GM19240 (cell line): ENCODE measurements around the gene LACRT.
A peak's percentile ranks its signal among the peaks of the same experiment; 100 is the strongest.
"Not testable (repeated sequence)": the region's sequence is repeated elsewhere in the genome, so short reads cannot be mapped to it uniquely, and the experiment has no call there.

Experiments used
- DNase-seq: peaks from one replicate; pipeline ENCODE4 v3.0.0; 2011; ENCODE audit warnings: low spot score; ENCODE audit not compliant: insufficient read length

Gene LACRT, protein sequence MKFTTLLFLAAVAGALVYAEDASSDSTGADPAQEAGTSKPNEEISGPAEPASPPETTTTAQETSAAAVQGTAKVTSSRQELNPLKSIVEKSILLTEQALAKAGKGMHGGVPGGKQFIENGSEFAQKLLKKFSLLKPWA

DNA sequence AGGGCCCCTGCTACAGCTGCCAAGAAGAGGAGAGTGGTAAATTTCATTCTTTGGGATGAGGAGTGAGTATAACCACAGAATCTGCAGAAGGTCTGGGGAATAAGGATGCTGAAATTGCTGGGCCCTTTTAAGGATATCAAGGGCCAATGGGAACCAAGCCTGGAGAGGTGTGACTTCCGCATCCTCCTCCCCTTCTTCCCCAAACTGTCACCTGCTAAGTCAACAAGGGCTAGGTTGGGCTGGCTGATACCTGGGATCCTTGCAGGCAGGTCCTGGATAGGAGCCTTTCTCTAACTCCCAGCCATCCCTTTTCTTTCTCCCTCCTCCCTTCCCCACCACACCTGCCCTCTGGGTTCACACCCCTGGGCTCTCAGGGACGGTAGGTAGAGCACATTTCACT lies at the start of gene LACRT:
Gene LACRT (minus strand): TSS at position 101 of the 400 bp plus-strand sequence. CDS start 54 bp downstream, at position 47.
- no peak for DNase-seq

DNA sequence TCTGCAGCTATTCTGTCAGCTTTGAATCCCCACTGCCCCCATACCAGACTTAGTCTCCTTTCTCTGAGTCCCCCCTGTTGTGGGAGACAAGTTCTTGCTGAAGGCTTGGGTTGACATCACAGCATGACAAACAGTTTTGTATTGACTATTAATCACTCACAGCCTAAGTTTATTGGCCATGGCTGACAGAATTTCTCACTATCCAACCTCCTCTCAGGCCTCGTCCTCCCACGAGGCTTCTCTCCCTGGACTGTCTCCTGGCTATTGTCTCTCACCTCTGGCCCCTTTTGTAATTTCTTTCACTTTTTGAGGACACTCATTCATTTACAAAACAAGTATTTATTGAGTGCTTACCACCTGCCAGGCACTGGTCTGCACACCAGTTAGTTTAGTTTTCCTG lies 48.7 kb upstream of the LACRT start:
- no peak for DNase-seq

DNA sequence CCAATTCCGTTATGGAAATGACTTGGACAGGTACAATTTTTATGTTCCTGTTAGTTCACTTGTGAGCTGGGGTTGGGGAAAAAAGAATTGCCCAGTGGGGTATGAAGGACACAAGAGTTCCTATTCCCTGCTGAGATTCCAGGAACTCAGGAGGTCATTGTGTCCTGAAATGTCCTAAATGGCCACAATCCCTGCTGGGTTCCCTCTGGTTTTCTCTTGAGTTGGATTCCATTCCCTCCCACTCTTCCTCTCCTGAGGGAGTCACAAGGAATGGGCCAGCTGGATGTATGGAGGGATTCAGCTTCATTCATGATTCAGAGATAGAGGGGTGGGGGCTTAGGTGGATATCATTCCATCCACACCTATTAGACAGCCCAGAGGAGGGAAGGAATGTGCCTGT lies 48.0 kb upstream of the LACRT start:
- DNase-seq: no peak

DNA sequence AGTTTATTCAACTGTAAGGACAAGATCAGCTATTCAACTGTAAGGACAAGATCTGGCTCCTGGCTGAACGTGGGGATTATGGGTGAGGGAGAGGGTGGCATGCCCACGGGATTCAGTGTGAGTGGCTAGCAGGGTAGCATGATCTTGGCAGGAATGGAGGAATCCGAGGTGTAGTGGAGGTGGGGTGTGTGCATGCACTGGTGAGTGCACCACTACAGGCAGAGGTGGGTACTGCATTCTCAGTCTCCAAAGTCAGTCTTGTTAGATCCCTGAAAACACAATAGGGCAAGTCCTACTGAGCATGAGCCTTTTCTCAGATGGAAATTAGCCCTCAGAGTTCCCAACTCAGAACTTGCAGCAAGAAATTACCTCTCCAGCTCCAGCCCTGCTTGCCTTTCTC lies 45.7 kb upstream of the LACRT start:
- peak; percentile 5 for DNase-seq

- no peak for DNase-seq
Observed at GRCh38 chr12:54678131-54678530, 43.4 kb upstream of the LACRT start.

GRCh38 chr12:54667945-54668344 lies 33.2 kb upstream of the LACRT start:
- DNase-seq: no peak

GRCh38 chr12:54666008-54666407 lies 31.3 kb upstream of the LACRT start:
- no peak for DNase-seq

DNA sequence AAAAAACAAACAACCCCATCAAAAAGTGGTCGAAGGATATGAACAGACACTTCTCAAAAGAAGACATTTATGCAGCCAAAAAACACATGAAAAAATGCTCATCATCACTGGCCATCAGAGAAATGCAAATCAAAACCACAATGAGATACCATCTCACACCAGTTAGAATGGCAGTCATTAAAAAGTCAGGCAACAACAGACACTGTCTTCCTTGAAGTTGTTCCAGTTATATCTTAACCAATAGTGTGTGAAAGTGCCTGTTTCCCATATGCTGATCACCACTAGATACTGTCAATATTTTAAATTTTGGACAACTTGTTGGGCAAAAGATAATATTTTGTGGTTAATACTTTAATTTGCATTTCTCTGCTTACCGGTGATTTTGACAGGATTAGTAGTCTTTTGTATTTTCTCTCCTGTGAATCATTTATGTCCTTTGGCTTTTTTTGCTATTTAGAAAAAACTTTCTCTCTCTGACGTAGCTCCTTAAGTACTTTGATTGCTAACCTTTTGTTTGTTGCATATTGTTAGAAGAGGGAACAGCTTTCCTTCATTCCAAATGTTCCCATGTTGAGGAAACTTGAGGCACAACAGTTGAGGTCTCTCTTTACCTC lies 30.4 kb upstream of the LACRT start:
- not testable (repeated sequence) for DNase-seq

- DNase-seq: no peak
Observed at GRCh38 chr12:54663603-54664002, 28.9 kb upstream of the LACRT start.

DNA sequence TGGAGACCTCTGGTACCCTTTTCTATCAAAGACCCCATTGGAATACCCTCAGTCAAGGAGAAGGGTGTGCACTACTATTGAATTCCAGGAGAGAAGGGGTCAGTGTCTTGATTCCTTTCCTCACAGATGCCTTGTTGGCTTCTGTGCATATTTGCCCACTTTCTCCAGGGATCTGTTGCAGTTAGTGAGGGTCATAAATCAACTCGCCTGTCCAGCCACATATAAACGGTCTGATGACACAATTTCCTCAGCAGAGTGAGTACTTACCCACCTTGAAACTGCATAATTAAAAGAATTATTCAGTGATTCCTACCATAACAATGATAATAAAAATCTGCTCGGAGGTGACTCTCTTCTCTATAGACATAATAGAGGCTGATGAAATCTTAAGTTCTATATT lies 27.3 kb upstream of the LACRT start:
- DNase-seq: no peak

DNA sequence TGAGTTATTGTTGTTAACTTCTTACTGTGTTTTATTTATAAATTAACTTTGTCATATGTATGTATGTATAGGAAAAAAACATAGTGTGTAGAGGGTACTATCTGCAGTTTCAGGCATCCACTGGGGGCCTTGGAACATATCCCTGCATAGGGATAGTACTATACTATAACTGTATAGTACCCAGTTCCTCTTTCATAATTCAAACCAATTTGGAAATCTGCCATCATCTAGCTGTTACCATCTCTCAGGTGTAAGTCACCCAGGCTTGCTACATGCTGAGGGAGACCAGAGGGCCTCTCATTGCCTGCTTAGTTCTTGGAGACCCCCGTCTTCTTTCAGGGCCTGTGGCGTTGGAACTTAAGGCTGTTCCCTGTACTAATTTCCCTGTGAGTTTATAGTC lies 26.4 kb upstream of the LACRT start:
- no peak for DNase-seq

- DNase-seq: no peak
Observed at GRCh38 chr12:54660320-54660962, 25.7 kb upstream of the LACRT start.

DNA sequence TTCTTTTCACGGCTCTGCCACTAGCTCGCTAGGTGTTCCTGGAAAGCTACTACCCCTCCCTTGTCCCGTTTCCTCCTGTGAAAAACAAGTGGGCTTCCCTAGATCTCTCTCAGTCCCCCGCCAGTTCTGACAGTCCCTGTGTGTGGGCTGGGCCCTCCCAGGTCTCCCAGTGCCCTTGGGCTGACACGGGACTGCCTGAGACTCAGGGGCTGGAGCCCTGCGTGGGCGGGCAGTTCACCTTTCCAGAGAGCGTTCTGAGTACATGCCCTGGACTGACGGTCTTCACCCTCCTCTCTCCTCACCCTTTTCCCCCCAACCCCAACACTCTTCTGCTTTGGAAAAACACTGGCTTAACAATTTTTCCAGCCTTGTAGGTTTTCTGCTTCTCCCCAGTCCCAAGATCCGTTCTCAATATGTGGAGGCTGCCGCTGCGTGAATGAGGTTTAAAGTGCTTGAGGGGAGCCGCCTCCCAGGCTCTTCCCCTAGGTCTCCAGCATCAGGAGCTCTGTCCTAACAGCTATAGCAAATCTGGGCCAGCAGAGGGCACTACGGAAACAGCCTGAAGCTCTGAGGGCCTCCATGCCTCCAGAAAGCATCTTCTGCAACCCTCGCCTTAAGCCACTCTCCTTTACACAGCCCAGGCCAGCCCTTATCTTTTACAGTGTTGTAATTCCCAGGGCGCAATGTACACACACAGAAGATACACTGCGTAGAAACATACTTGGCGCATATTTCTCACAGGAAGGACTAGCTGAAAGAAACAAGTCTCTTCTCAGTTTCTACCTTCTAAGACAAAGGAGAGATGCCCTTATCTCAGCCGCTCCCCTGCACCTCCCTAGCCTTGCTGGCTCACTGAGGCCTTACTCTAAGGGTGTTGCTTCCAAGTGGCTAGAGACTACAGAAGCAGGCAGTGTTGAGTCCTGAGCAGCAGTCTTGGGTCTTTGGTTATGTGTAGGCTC lies 23.9 kb upstream of the LACRT start:
- DNase-seq: peak; percentile 27

DNA sequence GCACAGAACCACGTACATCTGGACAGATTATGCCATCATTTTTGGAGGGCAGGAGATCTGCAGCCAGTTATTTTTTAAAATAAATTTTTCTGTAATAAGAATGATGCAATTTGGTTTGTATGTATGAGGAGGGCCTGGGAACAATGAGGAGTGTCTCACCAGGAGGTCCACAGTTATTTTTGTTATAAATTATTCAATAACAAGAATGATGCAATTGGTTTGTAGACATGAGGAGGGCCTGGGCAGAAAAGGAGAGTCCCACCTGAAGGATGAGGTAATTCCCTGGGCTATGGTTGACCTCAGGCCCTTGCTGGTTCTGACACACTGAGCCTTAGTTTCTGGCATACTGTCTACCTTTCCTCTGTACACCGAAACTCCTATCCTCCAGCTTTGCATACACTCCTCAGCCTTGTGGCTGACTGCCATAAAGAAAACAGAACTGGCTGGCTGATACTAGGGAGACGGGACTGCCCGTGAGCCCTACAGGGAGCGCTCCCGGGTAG lies 22.5 kb upstream of the LACRT start:
- DNase-seq: no peak

DNA sequence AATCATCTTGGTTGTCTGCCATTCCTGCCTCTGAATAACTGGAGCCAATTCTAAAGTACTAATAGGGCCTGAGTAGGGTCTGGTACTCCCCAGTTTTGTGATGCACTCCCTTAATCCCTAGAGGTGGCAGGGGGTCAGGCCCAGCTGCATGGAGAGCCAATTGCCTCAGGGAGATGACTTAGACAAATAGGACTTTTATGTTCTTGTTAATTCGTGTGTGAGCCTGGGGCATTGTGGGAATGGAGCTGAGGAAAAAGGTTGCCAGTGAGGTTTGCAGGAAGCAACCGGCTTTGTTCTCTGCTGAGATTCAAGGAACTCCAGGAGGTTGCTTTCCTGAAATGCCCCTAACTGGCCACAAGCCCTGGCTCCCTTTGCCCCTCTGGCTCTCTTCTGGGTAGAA lies 20.2 kb upstream of the LACRT start:
- no peak for DNase-seq

DNA sequence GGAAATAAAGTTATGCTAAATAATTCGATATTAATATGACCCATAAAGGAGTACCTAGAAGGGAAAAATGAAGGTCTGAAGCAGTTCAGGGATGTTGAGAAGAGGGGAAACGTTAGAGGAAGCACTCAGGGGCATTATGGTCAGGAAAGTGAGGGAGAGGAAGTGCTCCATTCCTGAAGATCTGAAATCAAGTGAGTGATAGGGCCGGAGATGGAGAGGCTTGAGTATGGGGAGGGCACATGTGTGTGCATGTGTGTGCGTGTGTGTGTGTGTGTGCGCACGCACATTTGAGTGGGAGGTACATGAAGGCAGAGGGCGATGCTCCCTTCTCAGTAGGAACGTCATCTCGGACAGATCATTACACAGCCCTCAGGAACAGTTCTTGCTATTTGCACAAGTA lies 18.3 kb upstream of the LACRT start:
- DNase-seq: no peak

GRCh38 chr12:54650889-54651288 lies 16.2 kb upstream of the LACRT start:
- no peak for DNase-seq

DNA sequence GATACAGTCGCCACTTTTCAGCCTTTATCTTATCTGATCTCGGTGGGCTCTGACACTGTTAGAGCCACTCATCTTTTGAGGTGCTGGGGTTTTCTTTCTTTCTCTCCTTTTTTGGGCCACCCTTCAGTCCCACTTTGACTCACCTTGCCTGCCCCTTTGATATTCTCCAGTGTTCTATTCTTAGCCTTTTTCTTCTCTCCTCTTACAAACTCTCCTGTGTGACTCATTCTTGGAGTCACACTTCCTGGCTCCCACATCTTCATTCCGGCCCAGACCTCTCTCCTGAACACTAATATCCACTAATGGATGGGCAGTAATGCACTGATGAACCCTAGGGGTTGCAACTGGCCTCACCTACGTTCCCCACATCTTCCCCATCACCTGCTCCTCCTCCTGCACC lies 15.7 kb upstream of the LACRT start:
- no peak for DNase-seq

GRCh38 chr12:54649825-54650224 lies 15.1 kb upstream of the LACRT start:
- DNase-seq: no peak

DNA sequence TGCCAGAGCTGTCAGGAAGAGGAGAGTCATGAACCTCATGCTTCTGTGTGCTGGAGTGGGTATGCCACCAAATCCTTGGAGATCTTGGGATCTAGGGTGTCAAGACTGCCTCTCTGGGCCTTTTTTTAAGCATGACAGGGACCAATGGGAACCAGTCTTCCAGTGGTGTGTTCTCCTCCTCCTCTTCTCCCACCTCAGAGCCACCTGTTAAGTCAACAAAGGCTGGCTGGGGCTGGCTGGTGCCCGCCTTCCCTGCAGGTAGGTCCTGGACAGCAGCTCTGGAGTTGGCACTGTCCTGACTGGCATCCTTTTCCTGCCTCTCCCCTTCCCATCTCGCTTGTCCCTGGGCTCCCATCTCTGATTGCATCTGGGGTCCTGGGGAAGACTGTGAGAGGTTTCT lies 13.6 kb upstream of the LACRT start, which contains the start of gene DCD:
Gene DCD (minus strand): TSS at position 101 of the 400 bp plus-strand sequence. CDS start 62 bp downstream, at position 39.
- DNase-seq: no peak

DNA sequence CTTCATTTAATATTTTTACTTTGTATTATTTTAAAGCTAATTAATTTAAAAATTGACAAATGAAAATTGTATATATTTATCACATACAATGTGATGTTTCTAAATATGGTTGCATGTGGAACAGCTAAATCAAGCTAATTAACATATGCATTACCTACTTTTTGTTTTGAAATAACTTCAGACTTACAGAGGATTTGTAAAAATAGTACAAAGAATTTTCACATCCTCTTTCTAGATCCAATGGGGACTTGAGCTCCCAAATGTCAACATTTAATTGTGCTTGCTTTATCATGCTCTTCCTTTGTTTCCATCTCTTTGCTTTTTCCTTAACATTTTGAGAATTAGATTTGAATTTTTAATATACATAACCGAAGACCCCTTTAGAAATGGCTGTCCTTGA lies 6.9 kb upstream of the LACRT start:
- no peak for DNase-seq

- no peak for DNase-seq
Observed at GRCh38 chr12:54641089-54641488, 6.4 kb upstream of the LACRT start.
